ENCODE data around the gene ARNT2.

ARNT2 gene

GRCh38 chr15:80581976-80582375, 177.8 kb downstream of the ARNT2 start:
- no peak for DNase-seq

DNA sequence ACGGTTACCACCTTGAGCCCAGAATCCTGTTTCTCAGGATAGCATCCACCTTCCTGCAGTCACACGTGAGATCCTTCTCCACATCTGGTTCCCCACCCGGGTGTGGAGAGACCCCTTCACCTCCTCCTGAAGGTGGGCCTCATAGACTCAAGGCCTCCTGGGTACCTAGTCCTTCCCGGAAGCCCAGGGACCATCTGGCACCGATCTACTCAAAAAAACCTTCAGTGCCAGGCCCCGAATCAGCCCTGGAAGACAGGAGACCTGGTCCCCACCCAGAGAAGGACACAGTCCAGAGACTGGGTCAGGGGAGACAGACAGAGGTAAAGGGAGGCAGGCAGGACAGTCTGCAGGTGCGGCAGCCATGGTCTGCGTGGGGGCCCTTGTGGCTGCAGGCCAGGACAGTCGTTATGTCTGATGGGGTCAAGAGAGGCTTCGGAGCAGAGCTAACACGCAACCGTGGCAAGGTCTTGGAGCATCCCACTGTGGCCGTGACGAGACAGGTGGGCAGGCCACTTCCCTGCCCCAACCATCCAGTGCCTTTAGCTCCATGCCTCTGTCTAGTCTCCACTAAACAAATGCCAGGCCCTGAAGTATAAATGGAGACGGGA, 178.7 kb downstream of the ARNT2 start:
- no peak for DNase-seq

GRCh38 chr15:80584561-80584964, 180.4 kb downstream of the ARNT2 start:
- DNase-seq, result no peak

GRCh38 chr15:80584973-80585525, 180.9 kb downstream of the ARNT2 start:
- DNase-seq, result no peak

DNA sequence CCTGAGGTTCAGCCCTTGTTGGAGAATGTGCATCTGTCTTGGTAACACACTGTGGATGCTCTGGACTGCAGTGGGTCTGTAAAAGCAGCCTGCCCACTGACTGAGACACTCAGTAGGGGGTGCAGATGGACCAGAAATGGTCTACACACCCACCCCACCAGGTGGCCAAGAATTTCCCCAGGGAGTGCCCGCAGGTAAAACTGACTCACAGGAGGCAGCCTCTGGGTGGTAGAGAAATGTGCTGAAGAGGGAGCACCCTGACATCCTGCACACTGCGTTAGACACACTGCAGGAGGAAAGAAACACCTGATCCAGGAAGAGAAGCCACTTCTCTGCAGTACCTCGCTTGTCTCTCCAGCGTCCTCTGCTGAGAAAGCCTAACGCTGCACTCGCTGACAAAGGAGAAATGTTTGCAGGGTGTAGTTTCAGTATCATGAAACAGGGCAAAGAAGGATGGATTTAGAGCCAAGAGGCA, 181.4 kb downstream of the ARNT2 start:
- DNase-seq, result peak; percentile 56

GRCh38 chr15:80586161-80586560, 182.0 kb downstream of the ARNT2 start:
- no peak for DNase-seq

DNA sequence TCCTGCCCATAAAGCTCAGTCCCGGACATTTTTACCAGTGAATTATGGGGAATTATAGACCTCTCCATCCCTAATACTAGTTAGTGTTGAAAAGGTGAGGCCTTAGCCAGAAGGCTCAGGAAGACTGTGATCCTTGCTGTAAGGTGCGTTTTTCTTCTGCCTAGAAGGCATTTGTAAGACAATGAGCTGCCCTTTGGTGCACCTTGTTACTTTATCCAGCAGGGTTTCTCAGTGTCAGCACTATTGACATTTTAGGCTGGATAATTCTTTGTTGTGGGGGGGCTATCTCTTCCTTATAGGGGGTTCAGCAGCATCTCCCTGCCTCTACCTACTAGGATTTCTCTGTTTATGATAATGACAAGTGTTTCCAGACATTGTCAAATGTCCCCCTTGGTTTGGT, 182.8 kb downstream of the ARNT2 start:
- no peak for DNase-seq

GRCh38 chr15:80587816-80588456, 183.8 kb downstream of the ARNT2 start:
- no peak for DNase-seq

GRCh38 chr15:80588801-80589200, 184.6 kb downstream of the ARNT2 start:
- no peak for DNase-seq

DNA sequence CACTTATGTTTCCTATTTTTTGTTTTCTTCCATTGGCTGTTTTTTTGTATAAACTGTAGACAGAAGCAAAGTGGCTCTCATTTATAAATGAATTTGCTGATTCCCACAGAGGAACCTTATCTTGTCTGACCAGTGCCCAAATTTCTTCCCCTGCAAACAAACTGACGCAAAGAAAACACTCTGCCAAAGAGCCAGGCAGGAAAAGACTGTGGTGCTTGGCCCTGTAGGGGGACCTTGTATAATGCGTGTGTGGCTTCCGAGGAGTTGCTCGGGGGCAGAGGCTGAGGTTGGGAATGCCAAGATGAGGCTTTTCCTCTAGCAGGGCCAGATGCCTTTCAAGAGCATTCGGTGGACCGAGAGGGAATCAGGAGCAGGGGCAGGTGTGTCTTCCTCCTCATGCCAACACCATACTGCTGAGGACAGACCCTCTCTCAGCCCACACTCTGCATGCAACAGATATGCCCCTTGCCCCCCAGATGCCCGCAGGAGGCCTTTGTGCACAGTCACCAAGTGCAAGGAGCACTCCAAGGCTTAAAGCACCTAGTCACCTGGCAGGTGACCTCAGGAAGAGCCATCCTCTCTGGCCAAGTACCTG, 186.7 kb downstream of the ARNT2 start:
- DNase-seq, result no peak

- no peak for DNase-seq
These were observed 187.3 kb downstream of the ARNT2 start for GRCh38 chr15:80591471-80591870.

- no peak for DNase-seq
These were observed 188.0 kb downstream of the ARNT2 start for GRCh38 chr15:80591938-80592825.

DNA sequence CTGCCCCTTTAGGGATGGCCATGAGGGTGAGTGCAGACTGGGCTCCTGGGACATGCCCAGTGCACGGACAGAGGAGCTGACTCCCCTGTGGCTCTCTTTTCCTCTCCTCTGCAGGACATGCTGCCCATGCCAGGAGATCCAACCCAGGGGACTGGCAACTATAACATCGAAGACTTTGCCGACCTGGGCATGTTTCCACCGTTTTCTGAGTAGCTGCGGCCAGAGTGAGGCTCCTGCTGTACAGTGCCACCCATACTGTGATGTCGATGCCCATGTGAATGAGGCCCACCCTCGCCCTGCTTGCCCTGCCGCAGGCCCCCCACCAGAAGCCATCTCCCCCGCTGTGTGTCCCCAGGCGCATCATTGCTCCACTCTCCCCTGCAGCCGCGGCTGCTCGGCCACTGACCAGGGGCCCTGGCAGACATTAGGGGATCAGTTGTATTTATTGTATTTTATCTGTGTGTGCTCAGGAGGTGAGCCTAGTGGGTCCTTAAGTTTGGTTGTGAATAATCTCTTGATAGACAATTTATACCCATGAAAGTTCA, 189.4 kb downstream of the ARNT2 start:
- no peak for DNase-seq

- DNase-seq, result no peak
These were observed 190.1 kb downstream of the ARNT2 start for GRCh38 chr15:80594091-80594889.

GRCh38 chr15:80595396-80595795, 191.2 kb downstream of the ARNT2 start:
- DNase-seq, result no peak

DNA sequence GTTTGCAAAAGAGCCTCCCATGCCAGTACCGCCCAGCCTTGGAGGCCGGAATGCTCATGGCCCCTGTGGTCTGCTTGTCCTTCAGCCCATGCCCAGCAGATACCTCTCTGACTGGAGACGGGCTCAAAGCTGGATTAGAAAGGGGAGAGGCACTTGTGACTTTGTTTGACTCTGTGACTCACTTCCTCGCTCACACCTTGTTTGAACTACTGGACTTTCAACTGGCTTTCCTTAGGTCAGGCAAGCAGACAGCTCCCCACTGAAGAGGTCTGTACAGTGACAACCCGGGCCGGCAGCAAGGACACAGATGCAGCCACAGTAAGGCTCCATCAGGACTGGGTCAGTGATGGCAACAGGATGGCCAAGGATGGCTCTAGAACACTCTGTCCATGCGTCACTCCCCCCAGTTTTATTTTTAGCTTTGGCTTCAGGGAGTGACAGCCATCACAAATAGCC, 192.4 kb downstream of the ARNT2 start:
- DNase-seq, result no peak

- no peak for DNase-seq
These were observed 192.9 kb downstream of the ARNT2 start for GRCh38 chr15:80597076-80597475.

- no peak for DNase-seq
These were observed 195.2 kb downstream of the ARNT2 start for GRCh38 chr15:80599359-80599758.

DNA sequence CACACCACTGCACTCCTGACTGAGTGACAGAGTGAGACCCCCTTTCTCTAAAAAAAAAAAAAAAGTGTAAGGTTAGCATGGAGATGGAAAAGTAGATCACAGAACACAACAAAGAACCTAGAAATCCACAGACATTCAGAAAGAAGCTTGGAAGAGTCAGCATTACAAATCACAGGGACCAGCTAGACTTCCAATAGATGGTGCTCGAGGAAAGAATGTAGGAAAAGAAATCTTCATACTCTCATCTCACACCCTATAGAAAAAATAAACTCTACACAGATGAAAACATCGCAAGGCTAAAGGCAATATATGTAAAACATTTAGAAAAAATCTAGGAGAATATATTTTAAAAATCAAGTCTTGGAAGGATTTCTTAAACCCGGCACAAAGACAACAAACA, 196.4 kb downstream of the ARNT2 start:
- DNase-seq, result no peak

GRCh38 chr15:80601256-80601655, 197.1 kb downstream of the ARNT2 start:
- no peak for DNase-seq

Data from DMS153 (cell line).